Eye (tissue), 1 donor: ENCODE measurements around the gene GHITM.
"Not testable (repeated sequence)": the region's sequence is repeated elsewhere in the genome, so short reads cannot be mapped to it uniquely, and the experiment has no call there.

ENCODE experiments used
- DNase-seq: peaks from one replicate; pipeline ENCODE4 v3.0.0-alpha.2; 2015

The GHITM gene, protein sequence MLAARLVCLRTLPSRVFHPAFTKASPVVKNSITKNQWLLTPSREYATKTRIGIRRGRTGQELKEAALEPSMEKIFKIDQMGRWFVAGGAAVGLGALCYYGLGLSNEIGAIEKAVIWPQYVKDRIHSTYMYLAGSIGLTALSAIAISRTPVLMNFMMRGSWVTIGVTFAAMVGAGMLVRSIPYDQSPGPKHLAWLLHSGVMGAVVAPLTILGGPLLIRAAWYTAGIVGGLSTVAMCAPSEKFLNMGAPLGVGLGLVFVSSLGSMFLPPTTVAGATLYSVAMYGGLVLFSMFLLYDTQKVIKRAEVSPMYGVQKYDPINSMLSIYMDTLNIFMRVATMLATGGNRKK

DNA sequence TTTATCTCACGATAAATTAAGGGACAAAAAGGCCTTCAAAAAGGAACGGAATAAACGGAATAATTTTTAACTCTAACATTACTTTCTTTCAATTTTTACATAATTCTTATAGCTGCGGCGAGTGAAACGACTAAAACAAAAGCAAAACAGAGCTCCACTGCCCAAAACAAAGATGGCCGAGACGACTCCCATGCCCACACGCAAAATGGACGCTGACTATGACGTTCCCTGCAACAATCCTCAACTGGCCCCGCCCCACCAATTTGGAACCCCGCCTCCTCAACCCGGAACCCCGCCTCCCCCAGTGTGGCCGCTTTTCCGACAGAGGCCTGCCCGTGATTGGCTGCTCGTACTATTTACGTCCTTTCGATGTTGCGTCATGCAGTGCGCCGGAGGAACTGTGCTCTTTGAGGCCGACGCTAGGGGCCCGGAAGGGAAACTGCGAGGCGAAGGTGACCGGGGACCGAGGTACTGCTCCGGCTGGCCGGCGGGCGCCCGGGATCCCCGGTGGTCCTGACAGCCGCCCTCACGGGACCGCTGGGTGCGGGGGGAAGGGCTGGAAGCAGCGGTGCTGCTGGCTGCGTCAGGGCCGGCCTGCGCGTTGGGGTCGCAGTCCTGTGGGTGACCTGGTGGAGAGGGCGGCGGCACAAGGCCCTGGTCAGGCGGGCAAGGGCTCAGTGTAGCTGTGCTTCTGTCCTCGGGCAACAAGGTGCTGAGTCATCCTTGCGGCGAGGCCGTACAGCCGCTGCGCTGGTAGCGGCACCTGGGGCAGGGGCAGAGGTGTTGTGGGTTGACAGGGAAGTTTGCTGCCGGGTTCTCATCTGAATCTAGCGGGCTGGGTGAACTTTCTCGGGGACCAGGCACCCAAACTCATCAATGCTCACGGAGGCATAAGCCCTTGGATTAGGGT, at the start of gene GHITM:
TSS of gene GHITM (plus strand) at position 384 of the 910 bp plus-strand sequence. CDS start 1,992 bp downstream, outside the sequence.
- peak; percentile 100 for DNase-seq

DNA sequence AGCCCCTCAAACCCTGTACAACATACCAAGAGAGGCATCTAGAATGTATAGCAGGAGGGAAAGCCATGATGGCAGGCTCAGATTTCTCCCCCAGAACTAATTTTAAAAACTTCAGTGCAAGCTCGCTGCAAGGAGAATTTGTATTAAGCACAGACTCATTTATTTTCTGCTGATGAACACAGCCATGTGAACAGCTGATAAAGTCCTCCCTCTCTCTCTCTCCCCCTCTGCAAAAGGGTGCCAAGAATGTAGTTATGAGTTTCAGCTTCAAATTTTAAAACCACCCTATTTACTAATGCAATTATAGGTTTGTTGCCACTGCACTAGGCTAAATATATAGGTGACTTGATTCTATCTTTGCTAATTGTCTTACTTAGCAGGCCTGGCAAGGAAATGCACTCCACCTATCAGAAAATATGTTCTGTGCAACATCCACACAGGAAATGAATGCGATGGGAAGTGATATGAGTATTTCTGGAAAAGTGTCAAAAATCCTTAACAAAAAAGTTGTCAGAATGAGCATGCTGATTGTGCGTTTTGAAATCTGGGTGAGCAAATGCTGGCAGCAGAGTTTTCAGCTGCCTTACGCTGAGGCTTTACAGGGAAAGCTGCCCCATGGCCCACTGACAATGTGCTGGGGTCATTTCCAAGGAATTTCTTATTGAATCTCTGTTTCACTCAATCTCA, 43.4 kb upstream of the GHITM start:
- DNase-seq, result no peak

DNA sequence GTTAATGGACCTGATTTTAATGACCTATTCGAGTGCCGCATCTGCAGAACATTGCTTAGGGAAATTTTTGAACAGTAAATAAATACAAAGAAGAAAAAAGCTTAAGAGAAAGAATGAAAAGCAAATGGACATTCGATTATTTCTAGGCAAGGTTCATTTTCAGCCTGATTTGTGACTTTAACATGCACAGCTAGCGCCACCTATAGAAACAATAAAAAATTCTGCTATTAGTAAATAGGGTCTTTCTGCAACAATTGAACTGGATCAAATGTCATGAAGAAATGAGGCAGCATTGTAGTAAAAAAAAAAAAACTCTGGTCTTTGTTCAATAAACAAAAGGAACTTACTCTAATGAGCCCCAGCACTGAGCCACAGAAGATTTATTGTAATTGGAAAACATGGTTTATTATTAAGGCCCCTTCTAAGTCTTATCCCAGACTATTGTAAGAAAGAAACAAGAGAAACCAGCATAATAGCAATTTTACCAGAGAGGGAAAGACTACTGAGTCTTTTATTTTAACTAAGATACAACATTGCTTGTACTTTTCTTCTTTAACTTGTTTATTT, 41.4 kb upstream of the GHITM start:
- peak; percentile 71 for DNase-seq

DNA sequence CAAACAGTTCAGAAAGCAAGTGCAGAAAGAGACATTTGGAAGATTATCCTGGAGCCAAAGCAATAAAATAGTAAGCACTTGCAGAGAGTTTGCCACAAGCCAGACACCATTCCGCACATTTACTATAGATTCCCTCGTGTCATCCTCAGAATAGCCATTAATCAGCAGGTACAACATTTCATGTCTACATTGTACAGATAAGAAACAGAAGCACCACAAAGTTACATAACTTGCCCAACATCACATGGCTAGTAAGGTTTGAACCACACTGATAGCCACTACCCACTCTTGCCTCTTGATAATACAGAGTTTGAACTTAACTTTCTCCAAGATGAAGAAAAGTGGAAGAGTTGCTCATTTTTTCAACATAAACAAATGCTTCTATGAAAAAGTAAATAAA, 40.6 kb upstream of the GHITM start:
- DNase-seq, result no peak

DNA sequence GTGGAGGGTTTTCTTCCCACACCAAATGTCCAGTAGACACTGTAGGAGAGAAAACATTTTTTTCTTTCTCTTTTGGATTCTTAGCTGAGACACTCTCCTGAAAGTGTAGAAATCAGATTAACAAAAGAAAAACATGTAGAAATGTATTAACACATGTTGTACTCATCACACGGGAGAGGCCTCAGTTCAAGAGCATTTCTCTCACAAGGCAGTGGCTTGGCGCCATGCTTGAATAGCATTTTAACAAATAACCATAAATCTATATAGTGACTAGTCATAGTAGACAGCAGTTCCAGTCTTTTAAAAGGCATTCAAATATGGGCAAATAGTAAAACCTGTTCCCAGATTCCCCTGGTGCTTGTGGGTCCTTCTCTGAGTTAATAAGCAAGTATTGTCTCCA, 38.3 kb upstream of the GHITM start:
- no peak for DNase-seq

DNA sequence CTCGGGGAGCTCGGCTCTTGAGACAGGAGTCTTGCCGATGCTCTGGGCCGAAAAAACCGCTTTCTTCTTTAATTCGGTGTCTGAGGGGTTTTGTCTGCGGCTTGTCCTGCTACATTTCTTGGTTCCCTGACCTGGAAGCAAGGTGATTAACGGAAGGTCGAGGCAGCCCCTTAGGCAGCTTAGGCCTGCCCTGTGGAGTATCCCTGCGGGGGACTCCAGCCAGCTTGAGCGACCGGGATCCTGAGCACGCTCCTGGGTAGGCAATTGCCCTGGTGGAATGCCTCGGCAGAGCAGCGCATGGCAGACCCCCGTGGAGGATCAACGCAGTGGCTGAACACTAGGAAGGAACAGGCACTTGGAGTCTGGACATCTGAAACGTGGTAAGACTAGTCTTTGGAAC, 30.5 kb upstream of the GHITM start:
- DNase-seq, result peak; percentile 36

DNA sequence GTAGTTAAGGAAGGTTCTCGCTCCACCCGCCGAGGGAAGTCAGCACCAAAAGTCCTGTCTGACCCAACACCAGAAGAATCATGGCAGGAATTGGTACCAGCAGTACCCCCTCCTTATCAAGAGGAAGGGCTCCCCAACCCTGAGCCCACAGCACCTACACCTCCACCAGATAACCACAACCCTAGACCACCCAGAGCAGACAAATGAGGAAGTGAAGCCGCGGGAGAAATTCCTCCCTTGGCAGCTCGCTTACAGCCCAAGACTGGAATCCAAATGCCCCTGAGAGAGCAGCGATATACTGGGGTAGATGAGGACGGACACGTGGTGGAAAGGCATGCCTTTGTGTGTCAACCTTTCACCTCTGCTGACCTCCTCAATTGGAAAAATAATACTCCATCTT, 29.5 kb upstream of the GHITM start:
- not testable (repeated sequence) for DNase-seq

DNA sequence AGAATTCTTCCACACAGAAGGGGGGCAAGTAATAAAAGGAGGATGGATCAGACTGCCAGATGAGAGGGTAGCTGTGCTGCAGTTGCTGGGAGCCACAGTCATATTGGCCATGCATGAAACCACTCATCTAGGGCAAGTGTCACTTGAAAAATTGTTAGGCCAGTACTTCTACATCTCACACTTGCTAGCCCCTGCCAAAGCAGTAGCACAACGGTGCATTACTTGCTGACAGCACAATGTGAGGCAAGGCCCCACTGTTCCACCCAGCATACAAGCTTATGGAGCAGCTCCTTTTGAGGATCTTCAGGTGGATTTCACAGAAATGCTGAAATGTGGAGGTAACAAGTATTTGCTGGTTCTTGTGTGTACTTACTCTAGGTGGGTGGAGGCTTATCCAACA, 25.8 kb upstream of the GHITM start:
- not testable (repeated sequence) for DNase-seq

DNA sequence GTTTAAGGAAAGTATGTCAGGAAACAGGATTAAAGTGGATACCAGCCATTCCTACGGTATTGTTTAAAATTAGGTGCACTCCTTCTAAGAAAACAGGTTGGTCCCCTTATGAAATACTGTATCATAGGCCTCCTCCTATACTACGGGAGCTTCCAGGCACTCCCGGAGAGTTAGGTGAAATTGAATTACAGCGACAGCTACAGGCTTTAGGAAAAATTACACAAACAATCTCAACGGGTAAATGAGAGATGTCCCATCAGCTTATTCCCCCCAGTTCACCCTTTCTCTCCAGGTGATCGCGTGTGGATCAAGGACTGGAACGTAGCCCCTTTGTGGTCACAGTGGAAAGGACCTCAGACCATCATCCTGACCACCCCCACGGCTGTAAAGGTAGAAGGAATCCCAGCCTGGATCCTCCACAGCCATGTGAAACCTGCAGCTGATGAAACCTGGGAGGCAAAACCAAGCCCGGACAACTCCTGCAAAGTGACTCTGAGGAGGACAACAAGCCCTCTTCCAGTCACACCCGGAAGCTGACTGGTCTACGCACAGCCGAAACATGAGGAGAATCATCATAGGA, 25.1 kb upstream of the GHITM start:
- no peak for DNase-seq

DNA sequence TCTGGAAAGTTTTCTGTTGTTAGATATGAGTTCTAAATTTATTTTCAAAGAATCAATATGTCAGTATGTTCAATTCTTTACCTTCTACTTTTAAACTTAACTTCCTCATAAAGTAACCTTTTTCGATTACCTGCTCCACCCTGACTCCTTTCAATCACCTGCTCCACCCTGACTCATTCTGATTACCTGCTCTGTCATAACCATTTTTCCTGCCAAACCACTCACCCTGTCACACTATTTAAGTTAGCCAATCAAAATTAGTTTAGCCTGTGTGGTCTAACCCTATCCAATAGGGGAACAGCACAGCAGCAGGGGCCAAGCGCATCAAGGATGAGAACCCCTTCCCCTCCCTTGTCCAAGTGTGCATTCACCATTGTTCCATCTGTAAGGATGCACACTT, 22.1 kb upstream of the GHITM start:
- DNase-seq, result not testable (repeated sequence)

DNA sequence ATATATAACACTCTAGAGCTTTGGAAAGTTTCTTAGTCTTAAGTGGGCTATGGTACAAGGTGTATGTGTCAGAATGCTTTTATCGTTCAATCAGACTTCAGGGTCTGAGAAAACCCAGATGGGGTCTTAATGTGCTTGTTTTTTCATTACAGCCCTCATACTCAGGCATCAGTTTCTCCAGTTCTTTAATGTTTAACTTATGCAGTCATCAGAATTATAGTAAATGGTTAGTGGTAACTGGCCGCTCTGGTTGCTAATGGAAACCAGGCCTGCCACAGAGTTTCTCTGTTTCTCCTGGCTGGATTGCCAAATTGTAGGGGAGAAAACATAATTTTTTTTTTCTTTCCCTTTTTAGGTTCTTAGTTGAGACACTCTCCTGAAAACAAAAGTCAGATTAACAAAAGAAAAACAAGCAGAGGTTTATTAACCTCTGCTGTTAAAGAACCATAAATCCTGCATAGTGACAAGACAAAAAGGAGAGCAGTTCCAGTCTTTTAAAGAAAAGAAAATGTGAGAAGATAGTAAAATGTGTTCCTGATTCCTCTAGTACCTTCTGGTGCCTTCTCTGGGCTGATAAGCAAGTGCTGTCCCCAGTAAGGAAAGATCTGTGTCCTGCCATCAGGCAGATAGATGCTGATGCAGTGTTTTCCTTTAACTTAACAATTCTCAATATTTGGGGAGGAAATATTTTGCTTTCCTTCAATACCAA, 21.5 kb upstream of the GHITM start:
- no peak for DNase-seq

DNA sequence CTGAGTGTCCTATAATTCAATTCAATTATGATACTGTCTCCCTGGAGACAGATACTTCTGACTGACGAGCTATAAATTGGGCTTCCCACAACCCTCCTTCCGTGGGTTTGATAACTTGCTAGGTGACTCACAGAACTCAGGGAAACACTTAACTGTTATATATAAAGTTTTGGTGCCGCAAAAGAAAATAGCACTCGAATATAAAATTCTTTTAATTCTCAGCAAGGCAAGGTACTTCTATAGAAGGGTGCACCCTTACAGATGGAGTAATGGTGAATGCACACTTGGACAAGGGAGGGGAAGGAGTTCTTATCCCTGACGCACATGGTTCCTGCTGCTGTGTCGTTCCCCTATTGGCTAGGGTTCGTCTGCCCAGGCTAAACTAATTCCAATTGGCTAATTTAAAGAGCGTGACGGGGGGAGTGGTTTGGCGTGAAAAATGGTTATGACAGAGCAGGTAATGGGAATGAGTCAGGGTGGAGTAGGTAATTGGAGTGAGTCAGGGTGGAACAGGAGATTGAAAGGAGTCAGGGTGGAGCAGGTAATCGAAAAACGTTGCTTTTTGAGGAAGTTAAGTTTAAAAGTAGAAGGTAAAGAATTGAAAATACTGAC, 20.8 kb upstream of the GHITM start:
- DNase-seq, result no peak

DNA sequence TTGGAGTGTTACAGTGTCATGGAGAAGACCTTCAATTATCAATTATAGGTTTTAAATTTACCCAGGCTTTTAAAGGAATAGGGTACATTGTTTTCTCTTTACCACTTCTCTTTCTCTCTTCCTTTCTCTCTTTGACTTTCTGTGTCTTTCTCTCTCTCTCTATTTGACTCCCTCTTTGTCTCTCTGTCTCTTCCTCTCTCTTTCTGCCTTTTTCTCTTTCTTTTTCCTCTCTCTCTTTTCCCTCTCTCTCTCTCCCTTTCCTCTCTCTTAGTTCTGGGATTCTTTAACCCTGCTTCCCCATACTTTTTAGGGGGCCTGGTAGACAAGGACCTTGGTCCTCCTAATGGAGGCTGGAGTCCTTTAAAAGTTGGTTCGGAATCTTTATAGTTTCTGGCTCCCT, 15.9 kb upstream of the GHITM start:
- no peak for DNase-seq

DNA sequence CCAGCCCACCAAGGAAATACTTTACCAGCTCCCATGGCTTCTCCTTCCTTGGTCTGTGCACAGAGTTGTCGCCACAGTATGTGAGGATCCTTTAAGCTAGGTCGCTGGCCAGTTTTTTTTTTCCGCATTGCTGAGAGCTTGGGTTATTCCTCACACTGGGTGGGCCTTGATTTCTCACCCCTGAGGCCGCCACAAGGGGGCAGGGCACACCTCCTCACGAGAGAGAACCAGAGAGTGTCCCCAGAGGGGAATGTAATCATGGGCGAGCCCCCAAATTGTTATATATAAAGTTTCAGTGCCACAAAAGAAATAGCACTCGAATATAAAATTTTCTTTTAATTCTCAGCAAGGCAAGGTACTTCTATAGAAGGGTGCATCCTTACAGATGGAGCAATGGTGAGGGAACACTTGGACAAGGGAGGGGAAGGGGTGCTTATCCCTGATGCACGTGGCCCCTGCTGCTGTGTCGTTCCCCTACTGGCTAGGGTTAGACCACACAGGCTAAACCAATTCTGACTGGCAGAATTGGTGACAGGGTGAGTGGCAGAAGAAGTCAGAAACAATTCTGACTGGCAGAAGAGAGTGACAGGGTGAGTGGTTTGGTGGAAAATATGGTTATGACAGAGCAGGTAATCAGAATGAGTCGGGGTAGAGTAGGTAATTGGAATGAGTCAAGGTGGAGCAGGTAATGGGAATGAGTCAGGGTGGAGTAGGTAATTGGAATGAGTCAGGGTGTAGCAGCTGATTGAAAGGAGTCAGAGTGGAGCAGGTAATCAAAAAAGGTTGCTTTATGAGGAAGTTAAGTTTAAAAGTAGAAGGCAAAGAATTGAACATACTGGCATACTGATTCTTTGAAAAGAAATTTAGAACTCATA, 13.2 kb upstream of the GHITM start:
- not testable (repeated sequence) for DNase-seq

DNA sequence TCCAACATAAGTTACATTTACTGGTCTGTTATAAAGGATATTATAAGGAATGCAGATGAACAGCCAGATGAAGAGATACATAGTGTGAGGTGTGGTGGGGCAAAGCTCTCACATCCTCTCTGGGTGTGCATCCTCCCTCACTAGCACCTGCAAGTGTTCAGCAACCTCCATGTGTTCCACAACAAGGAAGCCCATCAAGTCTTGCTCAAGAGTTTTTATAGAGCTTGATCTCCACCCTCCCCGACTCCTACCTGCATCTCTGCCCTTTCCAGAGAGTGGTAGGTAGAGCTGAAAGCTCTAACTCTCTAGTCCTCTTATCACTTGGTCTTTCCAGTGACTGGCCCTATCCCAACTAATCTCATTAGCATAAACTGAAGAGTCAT, 12.5 kb upstream of the GHITM start:
- no peak for DNase-seq

DNA sequence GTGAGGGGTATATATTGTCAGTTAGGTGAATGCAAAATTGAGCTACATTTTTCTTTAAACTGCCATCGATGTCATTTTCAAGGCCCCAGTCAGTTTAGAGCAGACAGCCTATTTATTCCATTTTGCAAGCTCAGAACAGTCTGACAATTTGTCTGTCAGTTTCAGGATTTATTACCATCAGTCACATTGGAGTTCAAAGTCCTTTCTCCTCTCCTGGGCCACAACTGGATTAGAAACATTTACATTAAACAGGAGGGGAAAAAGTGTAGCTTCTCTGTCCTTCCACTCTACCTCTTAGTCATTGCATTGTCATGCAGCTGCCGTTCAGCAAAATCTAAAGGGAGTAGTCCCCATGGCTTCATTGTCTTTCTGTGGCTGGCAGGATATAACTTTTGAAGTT, 3.5 kb upstream of the GHITM start:
- DNase-seq, result no peak

DNA sequence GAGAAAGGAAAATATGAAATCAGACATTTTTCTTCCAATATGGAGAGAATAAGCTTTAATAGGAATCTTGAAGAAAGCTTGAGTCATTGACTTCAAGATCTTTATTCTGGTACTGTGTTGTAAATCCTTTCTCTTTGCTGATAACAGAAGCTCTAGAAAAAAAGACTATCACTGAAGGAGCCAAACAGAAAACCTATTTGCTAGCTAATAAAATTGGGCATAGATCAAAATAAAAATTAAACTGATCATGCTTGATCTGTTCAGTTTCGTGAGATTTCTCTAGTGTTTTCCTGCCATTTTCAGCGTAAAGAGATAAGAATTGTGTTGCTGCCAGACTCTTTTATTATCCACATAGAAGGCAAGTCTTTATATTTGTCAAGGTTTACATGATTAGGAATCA, 1.5 kb upstream of the GHITM start:
- no peak for DNase-seq

DNA sequence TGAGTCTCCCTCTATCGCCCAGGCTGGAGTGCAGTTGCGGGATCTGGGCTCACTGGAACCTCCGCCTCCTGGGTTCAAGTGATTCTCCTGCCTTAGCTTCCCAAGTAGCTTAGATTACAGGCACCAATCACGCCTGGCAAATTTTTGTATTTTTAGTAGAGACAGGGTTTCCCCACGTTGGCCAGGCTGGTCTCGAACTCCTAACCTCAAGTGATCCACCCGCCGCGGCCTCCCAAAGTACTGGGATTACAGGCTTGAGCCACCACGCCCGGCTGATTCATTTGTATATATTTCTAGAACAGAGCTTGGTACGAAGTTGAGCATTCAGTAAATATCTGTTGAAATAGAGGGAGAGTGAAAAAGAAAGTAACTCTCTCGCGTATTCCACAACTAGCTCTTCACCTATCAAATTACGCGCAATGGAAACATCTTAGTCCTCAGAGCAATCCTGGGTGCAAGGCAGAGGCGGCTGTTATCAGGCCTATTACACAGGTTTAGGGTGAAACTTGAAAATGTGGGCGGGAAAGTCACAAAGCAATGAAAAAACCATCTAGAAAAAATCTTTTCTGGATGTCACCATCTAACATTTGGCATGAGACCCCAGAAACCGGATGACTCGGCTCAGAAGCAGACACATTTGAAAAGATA, 707 bp upstream of the GHITM start:
- DNase-seq, result no peak

DNA sequence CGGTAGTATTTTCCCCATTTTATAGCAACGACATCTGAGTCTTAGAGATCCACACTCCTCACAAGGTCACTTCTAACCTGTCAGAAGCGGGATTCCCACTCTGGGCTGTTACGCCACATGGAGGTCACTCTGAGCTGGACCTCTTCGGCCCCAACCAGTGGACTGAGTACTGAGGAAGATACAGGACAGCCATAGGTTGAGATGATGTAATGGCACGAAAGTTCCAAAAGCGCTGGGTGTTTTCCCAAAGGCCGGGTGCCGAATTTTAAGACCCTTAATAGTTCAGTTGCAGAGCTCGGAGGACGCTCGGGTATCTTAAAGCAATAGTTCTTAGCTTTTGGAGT, 699 bp downstream of the GHITM start:
- DNase-seq, result no peak

DNA sequence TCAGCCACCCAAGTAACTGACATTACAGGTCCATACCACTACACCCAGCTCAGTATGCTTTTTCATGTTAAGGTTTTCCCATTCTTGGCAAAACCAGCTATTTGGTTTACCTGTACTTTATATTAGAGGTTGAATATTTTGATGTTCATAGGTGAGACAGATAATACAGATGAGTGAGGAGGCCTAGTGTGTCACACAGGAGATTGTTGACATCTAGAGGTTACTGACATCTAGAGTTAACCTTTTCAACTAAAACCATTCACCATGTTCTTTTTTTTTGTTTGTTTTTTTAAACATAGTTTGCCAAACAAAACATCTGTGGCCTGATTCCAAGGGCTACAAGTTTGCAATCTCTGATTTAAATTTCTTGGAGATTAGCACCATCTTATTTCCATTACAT, 8.0 kb downstream of the GHITM start:
- DNase-seq, result no peak
